Measurements from ENCODE around the gene F3. TPM values are rescaled to one million over a fixed set of nuclear protein-coding genes. Genes with fewer than 3 reads are reported as not detected.

The F3 gene
- total RNA-seq, 1 donor from 2014 or later: 4.5 TPM

DNA sequence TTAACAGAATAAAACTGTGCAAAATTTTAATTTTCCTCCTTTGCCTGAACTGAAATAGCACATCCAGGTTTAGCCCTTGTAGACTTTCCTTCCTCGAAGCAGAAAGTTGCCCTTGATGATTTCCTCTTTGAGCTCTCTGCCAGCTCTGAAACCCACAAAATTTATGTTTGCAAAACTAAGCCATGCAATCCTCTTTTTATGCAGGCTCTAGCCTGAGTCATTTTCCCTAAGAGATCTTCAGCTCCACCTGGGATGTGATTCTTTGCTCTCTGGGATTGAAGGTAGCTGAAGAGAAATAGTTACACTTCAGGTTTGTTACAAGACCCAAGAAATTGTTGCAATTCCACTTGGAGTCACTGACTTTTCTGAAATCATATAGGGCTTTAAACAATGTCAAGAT, 1.4 kb upstream of the F3 start:
- no peaks in the 10 kb centered on the region for H3K36me3 Mint-ChIP-seq (ENCODE audit: low read depth)
- DNase-seq (ENCODE audit: low spot score): no peak
- no peaks in the 10 kb centered on the region for H3K9me3 Mint-ChIP-seq (ENCODE audit: low read depth)
- H3K4me3 Mint-ChIP-seq (ENCODE audit: unreplicated experiment): peak overlapping the region; percentile 83
- peak overlapping the region; percentile 89 for H3K27ac Mint-ChIP-seq (ENCODE audit: unreplicated experiment)
- H3K27me3 Mint-ChIP-seq (ENCODE audit: low read depth): no peaks in the 10 kb centered on the region
- no peak for TF ChIP-seq CTCF (IDR thresholded peaks at IDR 0.05)
- peaks cover 62% of the 10 kb centered on the region for H3K4me1 Mint-ChIP-seq (ENCODE audit: low read depth)

GRCh38 chr1:94542088-94542870, 720 bp upstream of the F3 start:
- no peak for TF ChIP-seq CTCF (IDR thresholded peaks at IDR 0.05)
- no peaks in the 10 kb centered on the region for H3K9me3 Mint-ChIP-seq (ENCODE audit: low read depth)
- H3K27ac Mint-ChIP-seq (ENCODE audit: unreplicated experiment): peak overlapping the region; percentile 89
- H3K4me3 Mint-ChIP-seq (ENCODE audit: unreplicated experiment): peak overlapping the region; percentile 83
- peaks cover 64% of the 10 kb centered on the region for H3K4me1 Mint-ChIP-seq (ENCODE audit: low read depth)
- no peak for DNase-seq (ENCODE audit: low spot score)
- no peaks in the 10 kb centered on the region for H3K27me3 Mint-ChIP-seq (ENCODE audit: low read depth)
- no peaks in the 10 kb centered on the region for H3K36me3 Mint-ChIP-seq (ENCODE audit: low read depth)

DNA sequence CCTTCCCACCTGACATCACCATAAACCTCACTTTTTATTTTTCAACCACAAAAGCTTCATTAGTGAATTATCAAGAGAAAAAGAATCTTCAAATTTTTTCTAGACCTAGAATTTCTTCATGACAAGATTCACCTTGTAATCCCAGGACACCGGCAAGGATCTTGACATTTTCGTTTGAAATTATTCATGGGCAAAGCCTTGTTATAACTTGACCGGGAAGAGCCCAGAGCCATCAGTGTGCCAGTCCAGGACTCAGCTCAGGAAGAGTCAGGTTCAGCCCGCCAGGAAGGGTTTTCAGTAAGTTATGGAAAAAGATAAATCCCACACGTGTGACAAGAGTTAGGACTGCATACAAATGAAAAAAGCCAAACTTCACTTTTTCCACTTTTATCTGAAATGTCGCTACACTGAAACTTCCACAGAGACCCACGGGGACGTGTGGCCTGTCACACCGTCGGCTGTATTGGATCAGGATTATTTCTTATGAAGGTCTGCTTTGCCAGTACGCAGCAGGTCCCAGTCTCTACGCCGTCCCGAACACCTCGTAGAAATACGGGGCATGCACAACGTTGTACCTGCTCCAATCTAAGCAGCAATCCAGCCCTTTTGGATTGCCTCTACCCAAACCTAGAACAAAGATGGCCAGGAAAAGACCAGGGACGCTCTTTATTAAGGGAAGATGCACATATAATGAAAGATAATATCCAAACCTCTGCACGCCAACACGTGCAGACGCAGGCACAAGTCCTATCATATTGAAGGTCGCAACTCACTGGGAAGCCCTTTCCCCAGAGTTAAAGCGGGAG, 916 bp downstream of the F3 start:
- H3K27me3 Mint-ChIP-seq (ENCODE audit: low read depth): no peaks in the 10 kb centered on the region
- TF ChIP-seq CTCF (IDR thresholded peaks at IDR 0.05): no peak
- peak overlapping the region; percentile 2 for H3K27ac Mint-ChIP-seq (ENCODE audit: unreplicated experiment)
- peaks cover 64% of the 10 kb centered on the region for H3K4me1 Mint-ChIP-seq (ENCODE audit: low read depth)
- H3K36me3 Mint-ChIP-seq (ENCODE audit: low read depth): no peaks in the 10 kb centered on the region
- H3K4me3 Mint-ChIP-seq (ENCODE audit: unreplicated experiment): peak overlapping the region; percentile 83
- no peak for DNase-seq (ENCODE audit: low spot score)
- no peaks in the 10 kb centered on the region for H3K9me3 Mint-ChIP-seq (ENCODE audit: low read depth)

DNA sequence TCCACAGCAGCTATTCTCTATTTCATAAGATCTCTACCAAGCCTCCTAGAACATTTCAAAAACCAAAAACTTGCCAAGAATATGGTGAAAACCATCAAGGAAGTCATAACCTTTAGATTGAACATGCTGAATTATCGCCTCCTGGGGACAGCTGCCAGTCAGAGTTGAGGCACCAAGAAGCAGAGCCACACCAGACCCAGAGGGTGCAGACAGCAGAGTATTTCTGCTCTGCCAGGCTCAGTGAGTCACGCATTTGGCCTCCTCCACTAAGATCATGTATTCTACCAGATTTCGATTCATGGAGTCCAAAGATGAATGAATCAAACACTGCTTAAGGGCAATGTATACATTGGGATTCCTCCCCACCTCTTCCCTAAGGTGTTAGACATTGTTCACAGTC, 2.1 kb downstream of the F3 start:
- no peak overlapping the region for H3K27ac Mint-ChIP-seq (ENCODE audit: unreplicated experiment)
- peak overlapping the region; percentile 43 for H3K4me3 Mint-ChIP-seq (ENCODE audit: unreplicated experiment)
- H3K4me1 Mint-ChIP-seq (ENCODE audit: low read depth): peaks cover 56% of the 10 kb centered on the region

More for the DNA sequence above, 2.1 kb downstream of the F3 start:
- Mint-ChIP-seq H3K36me3 (ENCODE audit: low read depth) (peaks cover 3% of the 10 kb centered on the region), H3K9me3 (ENCODE audit: low read depth) (no peaks in the 10 kb centered on the region), H3K27me3 (ENCODE audit: low read depth) (no peaks in the 10 kb centered on the region)
- no peak for TF ChIP-seq CTCF (IDR thresholded peaks at IDR 0.05)
- DNase-seq (ENCODE audit: low spot score): no peak
